IMR-90 (cell line): ENCODE data around the gene PEX5. TPM values are rescaled to one million over a fixed set of nuclear protein-coding genes. Genes with fewer than 3 reads are reported as not detected.

Source experiments
- ATAC-seq: fragments of 200-7000 bp; cut with Tn5 transposase; 2 replicates; pipeline ENCODE4 v1.9.1; 2020; ENCODE audit warnings: low read depth, mild to moderate bottlenecking, moderate library complexity
- BruUV-seq: library from RNA; stranded (reverse); fragments of 400-500 nt; replicated peaks from 2 replicates; lab custom pipeline; 2021; lab: Mats Ljungman, UMichigan
- CTCF ChIA-PET: fragments of 300-600 bp; formaldehyde crosslinking; extraction: SDS; loops from one replicate; lab custom pipeline; 2021; ENCODE audit warnings: antibody characterized with exemption; lab: Yijun Ruan, JAX
- POLR2A ChIA-PET: fragments of 300-600 bp; sonication (Branson Sonifier 250); formaldehyde crosslinking; loops from one replicate; lab custom pipeline; 2022; ENCODE audit warnings: antibody characterized with exemption; ENCODE audit not compliant: unreplicated experiment; lab: Charles Lee
- DNase-seq: peaks from one replicate; pipeline ENCODE4 v3.0.0; 2013
- H2AFZ ChIP-seq: replicated peaks from 2 replicates; pipeline ENCODE3; 2013; ENCODE audit warnings: low read length, mild to moderate bottlenecking; ENCODE audit not compliant: poor library complexity
- H2AK5ac ChIP-seq: 2 replicates; pipeline ENCODE4 v1.6.1; 2013; ENCODE audit warnings: low read depth, low read length, inconsistent platforms
- H2AK9ac ChIP-seq: replicated peaks from 2 replicates; pipeline ENCODE3; 2013; ENCODE audit warnings: mild to moderate bottlenecking, low read depth, low read length, moderate library complexity; ENCODE audit not compliant: poor library complexity
- H2BK120ac ChIP-seq: 2 replicates; pipeline ENCODE4 v1.6.1; 2013; ENCODE audit warnings: low read depth, low read length, inconsistent platforms
- H2BK15ac ChIP-seq: 3 replicates; pipeline ENCODE4 v1.6.1; 2013; ENCODE audit warnings: low read depth, low read length, inconsistent platforms
- H2BK20ac ChIP-seq: 2 replicates; pipeline ENCODE4 v1.6.1; 2013; ENCODE audit warnings: low read depth, mild to moderate bottlenecking, inconsistent platforms, low read length, moderate library complexity
- H2BK5ac ChIP-seq: 2 replicates; pipeline ENCODE4 v1.6.1; 2013; ENCODE audit warnings: mild to moderate bottlenecking, low read depth, low read length, inconsistent platforms; ENCODE audit not compliant: poor library complexity, severe bottlenecking
- H3K14ac ChIP-seq: replicated peaks from 2 replicates; pipeline ENCODE4 v1.6.1; 2013; ENCODE audit warnings: low read depth, low read length, inconsistent platforms
- H3K18ac ChIP-seq: 2 replicates; pipeline ENCODE4 v1.6.1; 2013; ENCODE audit warnings: low read depth, low read length, control low read depth
- H3K23ac ChIP-seq: 2 replicates; pipeline ENCODE4 v1.6.1; 2013; ENCODE audit warnings: low read depth, low read length, inconsistent platforms
- H3K27ac ChIP-seq: 2 replicates; pipeline ENCODE4 v1.5.1; 2013; ENCODE audit warnings: mild to moderate bottlenecking, control low read depth, low read length; ENCODE audit not compliant: insufficient read depth
- H3K27me3 ChIP-seq: 2 replicates; pipeline ENCODE4 v1.6.1; 2013; ENCODE audit warnings: low read length; ENCODE audit not compliant: control insufficient read depth, insufficient read depth
- H3K36me3 ChIP-seq: 2 replicates; pipeline ENCODE4 v1.6.1; 2013; ENCODE audit warnings: low read length, mixed read lengths; ENCODE audit not compliant: control insufficient read depth, insufficient read depth
- H3K4ac ChIP-seq: 2 replicates; pipeline ENCODE4 v1.6.1; 2013; ENCODE audit warnings: low read depth, low read length, inconsistent platforms
- H3K4me1 ChIP-seq: 2 replicates; pipeline ENCODE4 v1.6.1; 2013; ENCODE audit warnings: low read length, mixed read lengths; ENCODE audit not compliant: control insufficient read depth, insufficient read depth
- H3K4me2 ChIP-seq: 2 replicates; pipeline ENCODE4 v1.6.1; 2013; ENCODE audit warnings: low read depth, mild to moderate bottlenecking, control low read depth, low read length, moderate library complexity
- H3K4me3 ChIP-seq: 2 replicates; pipeline ENCODE4 v1.5.1; 2013; ENCODE audit warnings: low read depth, mild to moderate bottlenecking, control low read depth, low read length, moderate library complexity; ENCODE audit not compliant: insufficient read depth
- H3K56ac ChIP-seq: 2 replicates; pipeline ENCODE4 v1.6.1; 2013; ENCODE audit warnings: low read length, inconsistent platforms; ENCODE audit not compliant: insufficient read depth; ENCODE audit errors: extremely low read depth
- H3K79me1 ChIP-seq, 2 experiments: 2 replicates each; pipeline ENCODE4 v1.6.1; 2013; ENCODE audit warnings: low read length in 2 of 2, inconsistent platforms in 1 of 2, low read depth in 1 of 2
- H3K9ac ChIP-seq: 2 replicates; pipeline ENCODE4 v1.6.1; 2013; ENCODE audit warnings: low read depth, low read length, control low read depth
- H3K9me1 ChIP-seq: 2 replicates; pipeline ENCODE4 v1.6.1; 2013; ENCODE audit warnings: low read length, inconsistent platforms; ENCODE audit not compliant: insufficient read depth
- H3K9me3 ChIP-seq: 2 replicates; pipeline ENCODE4 v1.6.1; 2013; ENCODE audit warnings: low read length; ENCODE audit not compliant: control insufficient read depth, insufficient read depth
- H4K20me1 ChIP-seq: 2 replicates; pipeline ENCODE4 v1.6.1; 2013; ENCODE audit warnings: low read length, inconsistent platforms; ENCODE audit not compliant: insufficient read depth
- H4K5ac ChIP-seq: 2 replicates; pipeline ENCODE4 v1.6.1; 2013; ENCODE audit warnings: mild to moderate bottlenecking, low read depth, low read length, control low read depth
- H4K8ac ChIP-seq, 2 experiments: 2 replicates each; pipeline ENCODE4 v1.6.1; 2013; ENCODE audit warnings: low read depth in 2 of 2, low read length in 2 of 2, control low read depth in 1 of 2, inconsistent platforms in 1 of 2
- H4K91ac ChIP-seq: 2 replicates; pipeline ENCODE4 v1.6.1; 2013; ENCODE audit warnings: low read depth, low read length, inconsistent platforms; ENCODE audit not compliant: insufficient read depth
- CHD1 ChIP-seq: IDR thresholded peaks from 2 replicates; pipeline ENCODE4 v1.6.1; 2012; ENCODE audit warnings: low read depth, low read length, improper control_type of control experiment
- NFE2L2 ChIP-seq: fragments of 150-350 bp; IDR thresholded peaks from 2 replicates; pipeline ENCODE4 v1.6.1; 2016; ENCODE audit warnings: low read depth, mild to moderate bottlenecking, low read length
- WGBS, 2 experiments: methylation state at CpG; one replicate each; pipeline versions ENCODE4 v1.1.5 to v1.1.7; 2013; ENCODE audit warnings: missing lambda C conversion rate in 2 of 2; ENCODE audit not compliant: insufficient read length in 1 of 2; ENCODE audit errors: extremely low coverage in 2 of 2; 5-methylcytosine and 5-hydroxymethylcytosine counted together
- dilution Hi-C: fragments of 300-500 bp; cut with HindIII; formaldehyde crosslinking; loops from one replicate; pipeline ENCODE4 v1.14.3; 2018; ENCODE audit warnings: low sequenced_read_pairs; ENCODE audit not compliant: unreplicated experiment
- in situ Hi-C: fragments of 300-500 bp; cut with MboI; formaldehyde crosslinking; loops from 3 replicates; pipeline ENCODE4 v1.14.3; 2019; ENCODE audit warnings: low sequenced_read_pairs, inconsistent platforms, mixed read lengths
- intact Hi-C: fragments of 100-400 bp; cut with micrococcal nuclease; formaldehyde crosslinking; loops from 2 replicates; pipeline ENCODE4 v1.10.0; 2022
- polyA plus RNA-seq, 3 experiments: library from polyadenylated mRNA; depleted of rRNA; stranded (reverse); fragments of >200 nt; gene quantifications; 2 replicates each; pipeline ENCODE4 v1.2.3, GENCODE V29; 2012; ENCODE audit warnings: low replicate concordance in 1 of 3
- total RNA-seq: library from RNA; depleted of rRNA; stranded (reverse); fragments of >200 nt; gene quantifications from 2 replicates; pipeline ENCODE4 v1.2.3, GENCODE V29; 2012

The PEX5 gene
- total and polyA plus RNA-seq, 2 of the 4 experiments (the other 2 are of a cell fraction): 14.4 to 18.3 TPM

- CTCF ChIA-PET: no interaction called here
- dilution Hi-C loops (no loop called here), intact Hi-C loops (no loop called here), in situ Hi-C loops (no loop called here)
- Histone ChIP-seq H3K4ac (no peak overlapping the region), H3K14ac (no peak overlapping the region), H3K56ac (no peak overlapping the region), H3K27ac (no peak overlapping the region), H3K4me3 (no peak overlapping the region), H3K18ac (no peak overlapping the region), H4K8ac (no peak overlapping the region), H2BK15ac (no peak overlapping the region), H2AK5ac (no peak overlapping the region), H3K9me3 (peaks cover 3% of the 10 kb centered on the region; the same call in 1 of the 2 replicates), H3K4me2 (no peak overlapping the region), H4K5ac (no peak overlapping the region), H2AFZ (no peak overlapping the region), H3K79me1 (no peaks in the 10 kb centered on the region), H2AK9ac (no peak overlapping the region), H4K91ac (no peak overlapping the region), H2BK120ac (no peak overlapping the region), H2BK5ac (no peak overlapping the region), H3K27me3 (no peaks in the 10 kb centered on the region), H3K36me3 (peaks cover 39% of the 10 kb centered on the region), H4K20me1 (no peaks in the 10 kb centered on the region), H3K9ac (no peak overlapping the region), H3K23ac (no peak overlapping the region), H3K4me1 (no peaks in the 10 kb centered on the region), H3K9me1 (peaks cover 3% of the 10 kb centered on the region; the same call in 1 of the 2 replicates), H2BK20ac (no peak overlapping the region)
- no TSS peak for BruUV-seq
- DNase-seq (no peak), ATAC-seq (no peak)
- TF ChIP-seq NFE2L2 (no peak), CHD1 (no peak)
- POLR2A ChIA-PET: no interaction called here
- WGBS, 2 experiments: 100% methylated on average over 1 of the region's 14 CpGs; no CpG with 5 or more reads in 1 of the 2 experiments
Measured at GRCh38 chr12:7209958-7210357, 20.5 kb downstream of the PEX5 start.
